ENCODE results near the gene SEPTIN7. TPM values are rescaled to one million over a fixed set of nuclear protein-coding genes. Genes with fewer than 3 reads are reported as not detected.

The SEPTIN7 gene
- total RNA-seq (2021): 197 and 219 TPM in 2 replicates
- Bru-seq, nascent RNA: percentile 96 among the genes with signal in this experiment
- percentile 90 among the genes with signal in this experiment for BruChase-seq, experiment 1, labeled RNA remaining after a 2-hour chase
- BruChase-seq, experiment 2, labeled RNA remaining after a 6-hour chase: percentile 89 among the genes with signal in this experiment
- long read RNA-seq, full-length matches to known transcripts: 323 of 395 reads
- long read RNA-seq, partial matches to known transcripts: 27 of 395 reads
- long read RNA-seq, other reads (novel, unspliced or antisense): 45 of 395 reads

DNA sequence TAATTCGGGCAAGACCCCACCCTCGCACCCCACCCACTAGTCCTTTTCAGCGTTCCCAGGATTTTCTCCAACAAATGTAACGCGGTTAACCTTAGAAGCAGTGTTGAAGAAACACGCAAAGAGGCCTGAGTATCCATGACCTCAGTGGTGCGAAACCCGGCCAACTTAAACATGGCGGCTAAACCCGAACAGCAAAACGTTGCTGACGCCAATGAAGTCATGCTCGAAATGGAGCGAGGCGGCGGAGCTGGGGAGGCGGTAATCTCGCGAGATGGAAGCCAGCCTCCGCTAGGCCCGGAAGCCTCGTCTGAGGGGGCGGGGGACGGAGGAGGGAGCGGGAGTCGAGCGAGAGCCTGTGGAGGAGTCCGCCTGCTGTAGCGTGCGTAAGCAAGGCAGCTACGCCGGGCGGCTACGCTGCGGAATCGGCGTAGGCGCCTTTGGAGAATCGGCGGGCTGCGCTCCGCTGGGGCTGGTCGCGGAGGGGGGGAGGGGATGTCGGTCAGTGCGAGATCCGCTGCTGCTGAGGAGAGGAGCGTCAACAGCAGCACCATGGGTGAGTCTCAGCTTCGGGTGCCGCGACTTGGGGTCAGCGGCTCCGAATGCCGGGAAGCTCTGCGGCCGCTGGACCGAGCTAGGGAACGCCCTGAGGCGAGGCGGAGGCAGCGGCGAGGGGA is at the start of gene SEPTIN7:
TSS of gene SEPTIN7 (plus strand) at position 340 of the 674 bp plus-strand sequence. CDS start at position 493, 153 bp downstream.
- peaks cover 19% of the 10 kb centered on the region; the same call in 1 of the 2 replicates for H3F3A ChIP-seq (ENCODE audit: insufficient read depth, low read depth)
- peaks cover 54% of the 10 kb centered on the region for H3K79me2 ChIP-seq (ENCODE audit: low read depth)
- peaks cover 30% of the 10 kb centered on the region for H4K20me1 ChIP-seq (ENCODE audit: insufficient read depth)
- BruUV-seq (replicated peaks): no TSS peak
- H3K27ac ChIP-seq: peak within 1 kb of the TSS; percentile 92
- no peaks in the 10 kb centered on the region for H3K9me2 ChIP-seq (ENCODE audit: insufficient read depth)
- peak within 1 kb of the TSS; percentile 97 for H2AFZ ChIP-seq
- no peaks in the 10 kb centered on the region; the same call in 1 of the 2 replicates for H3K9me3 ChIP-seq (ENCODE audit: insufficient read depth, low read depth)
- intact Hi-C loops (cut with micrococcal nuclease; ENCODE audit: unreplicated experiment): loop anchor here (1.0 to 5.0 kb wide), 5 partner anchors 76 to 1231 kb away; partner anchors contain the start of gene HERPUD2
- DNase-seq: peak; percentile 98 to 100
- ChIA-PET CTCF (interaction anchor here (0.6 to 1.3 kb wide), 7 partner anchors 12 to 281 kb away, joined by 3 to 9 read pairs (median 3); partner anchors contain the start of gene HERPUD2), POLR2A (ENCODE audit: unreplicated experiment) (interaction anchor here (0.6 to 1.6 kb wide), 16 partner anchors 24 to 1360 kb away, joined by 3 to 30 read pairs (median 4); partner anchors contain the start of gene HERPUD2)
- peak within 1 kb of the TSS; percentile 69 for H3K4me3 ChIP-seq
- H3K4me2 ChIP-seq: peak within 1 kb of the TSS; percentile 94
- peaks cover 29% of the 10 kb centered on the region for H3K4me1 ChIP-seq (replicated peaks; ENCODE audit: insufficient read depth)
- TF ChIP-seq, protein P1, sequence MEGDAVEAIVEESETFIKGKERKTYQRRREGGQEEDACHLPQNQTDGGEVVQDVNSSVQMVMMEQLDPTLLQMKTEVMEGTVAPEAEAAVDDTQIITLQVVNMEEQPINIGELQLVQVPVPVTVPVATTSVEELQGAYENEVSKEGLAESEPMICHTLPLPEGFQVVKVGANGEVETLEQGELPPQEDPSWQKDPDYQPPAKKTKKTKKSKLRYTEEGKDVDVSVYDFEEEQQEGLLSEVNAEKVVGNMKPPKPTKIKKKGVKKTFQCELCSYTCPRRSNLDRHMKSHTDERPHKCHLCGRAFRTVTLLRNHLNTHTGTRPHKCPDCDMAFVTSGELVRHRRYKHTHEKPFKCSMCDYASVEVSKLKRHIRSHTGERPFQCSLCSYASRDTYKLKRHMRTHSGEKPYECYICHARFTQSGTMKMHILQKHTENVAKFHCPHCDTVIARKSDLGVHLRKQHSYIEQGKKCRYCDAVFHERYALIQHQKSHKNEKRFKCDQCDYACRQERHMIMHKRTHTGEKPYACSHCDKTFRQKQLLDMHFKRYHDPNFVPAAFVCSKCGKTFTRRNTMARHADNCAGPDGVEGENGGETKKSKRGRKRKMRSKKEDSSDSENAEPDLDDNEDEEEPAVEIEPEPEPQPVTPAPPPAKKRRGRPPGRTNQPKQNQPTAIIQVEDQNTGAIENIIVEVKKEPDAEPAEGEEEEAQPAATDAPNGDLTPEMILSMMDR (conservative IDR thresholded peaks at IDR 0.05): no peak
- no peak for TF ChIP-seq EZH2 (IDR thresholded peaks at IDR 0.05; ENCODE audit: low read depth)
- no peaks in the 10 kb centered on the region for H3K36me3 ChIP-seq (ENCODE audit: low read depth)
- H3K27me3 ChIP-seq (ENCODE audit: insufficient read depth, low read depth): no peaks in the 10 kb centered on the region

DNA sequence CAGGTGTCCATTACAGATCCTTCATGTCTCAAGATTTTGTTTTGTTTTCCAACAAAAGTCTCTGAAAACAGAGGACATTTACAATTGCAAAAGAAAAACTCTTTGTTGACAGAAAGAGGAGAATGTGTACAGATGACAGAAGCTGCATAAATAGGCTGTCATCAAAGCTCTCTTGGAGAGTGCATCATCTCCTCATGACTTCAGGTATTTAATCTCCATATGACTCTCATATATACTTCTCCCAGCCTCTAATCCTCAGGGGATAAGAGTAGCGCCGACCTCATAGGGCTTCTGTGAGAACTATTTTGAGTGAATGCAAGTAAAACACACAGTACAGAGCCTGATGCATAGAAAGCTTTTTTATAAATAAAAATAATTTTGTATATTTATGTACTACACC is 48.1 kb upstream of the SEPTIN7 start:
- no TSS peak for BruUV-seq (replicated peaks)
- Histone ChIP-seq H3K9me2 (ENCODE audit: insufficient read depth) (no peaks in the 10 kb centered on the region), H3K4me1 (replicated peaks; ENCODE audit: insufficient read depth) (no peaks in the 10 kb centered on the region), H3K9me3 (ENCODE audit: insufficient read depth, low read depth) (no peaks in the 10 kb centered on the region), H2AFZ (no peak overlapping the region), H3K4me3 (no peak overlapping the region), H3F3A (ENCODE audit: insufficient read depth, low read depth) (no peaks in the 10 kb centered on the region), H3K36me3 (ENCODE audit: low read depth) (no peaks in the 10 kb centered on the region), H3K4me2 (no peak overlapping the region), H3K27ac (no peak overlapping the region), H3K27me3 (ENCODE audit: insufficient read depth, low read depth) (0 out of 2 replicates have a peak, but pooled peaks cover 7% of the 10 kb centered on the region), H3K79me2 (ENCODE audit: low read depth) (no peaks in the 10 kb centered on the region), H4K20me1 (ENCODE audit: insufficient read depth) (no peaks in the 10 kb centered on the region)
- ChIA-PET POLR2A (ENCODE audit: unreplicated experiment) (no interaction called here), CTCF (no interaction called here)
- TF ChIP-seq EZH2 (IDR thresholded peaks at IDR 0.05; ENCODE audit: low read depth): no peak
- TF ChIP-seq, protein P1 (conservative IDR thresholded peaks at IDR 0.05): no peak
- intact Hi-C loops (cut with micrococcal nuclease; ENCODE audit: unreplicated experiment): no loop called here
- no peak for DNase-seq

DNA sequence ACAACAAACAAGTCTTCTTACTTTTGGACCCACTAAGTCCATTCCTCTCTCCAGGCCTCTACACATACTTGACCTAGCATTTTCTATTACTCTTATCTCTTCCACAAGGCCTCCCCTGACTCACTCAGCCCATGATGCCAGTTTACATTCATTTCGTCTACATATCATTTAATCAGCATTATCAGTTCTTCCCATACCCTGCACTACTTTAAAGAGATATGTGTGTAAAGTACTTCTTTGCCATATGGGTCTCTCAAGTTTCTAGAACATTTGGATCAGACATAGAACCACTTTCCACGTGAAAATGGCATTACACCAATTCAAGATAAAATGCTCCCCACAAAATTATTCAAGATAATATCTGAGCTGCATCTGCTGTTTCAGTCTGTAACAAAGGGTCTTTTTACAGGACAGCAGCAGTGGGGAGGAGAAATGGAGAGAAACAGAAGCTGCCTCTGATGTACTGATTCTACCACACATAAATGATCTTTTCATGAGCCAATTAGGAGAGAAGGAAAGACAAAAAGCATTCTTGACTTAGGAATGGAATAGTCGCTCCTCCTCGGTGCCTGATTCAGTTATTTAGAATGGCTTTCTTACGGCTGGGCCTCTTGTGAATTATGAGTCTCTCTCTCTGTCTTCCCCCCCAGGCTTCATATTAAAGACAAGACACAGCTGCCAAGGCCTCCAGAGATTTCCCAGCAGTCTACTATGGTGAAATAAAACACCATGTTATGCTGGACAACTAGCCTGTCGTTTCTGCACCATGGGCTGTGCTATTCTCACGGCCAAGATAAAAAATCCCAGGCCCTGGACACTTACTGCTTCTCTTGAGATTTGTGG is 46.9 kb upstream of the SEPTIN7 start:
- Histone ChIP-seq H2AFZ (no peak overlapping the region), H3K27ac (no peak overlapping the region), H3K4me1 (replicated peaks; ENCODE audit: insufficient read depth) (no peaks in the 10 kb centered on the region), H3K4me3 (no peak overlapping the region), H3K27me3 (ENCODE audit: insufficient read depth, low read depth) (0 out of 2 replicates have a peak, but pooled peaks cover 7% of the 10 kb centered on the region), H3F3A (ENCODE audit: insufficient read depth, low read depth) (no peaks in the 10 kb centered on the region), H3K9me3 (ENCODE audit: insufficient read depth, low read depth) (no peaks in the 10 kb centered on the region), H3K79me2 (ENCODE audit: low read depth) (no peaks in the 10 kb centered on the region), H3K9me2 (ENCODE audit: insufficient read depth) (no peaks in the 10 kb centered on the region), H3K36me3 (ENCODE audit: low read depth) (no peaks in the 10 kb centered on the region), H3K4me2 (no peak overlapping the region), H4K20me1 (ENCODE audit: insufficient read depth) (no peaks in the 10 kb centered on the region)
- no TSS peak for BruUV-seq (replicated peaks)
- ChIA-PET POLR2A (ENCODE audit: unreplicated experiment) (no interaction called here), CTCF (no interaction called here)
- DNase-seq: no peak
- no peak for TF ChIP-seq EZH2 (IDR thresholded peaks at IDR 0.05; ENCODE audit: low read depth)
- TF ChIP-seq, protein P1 (conservative IDR thresholded peaks at IDR 0.05): no peak
- intact Hi-C loops (cut with micrococcal nuclease; ENCODE audit: unreplicated experiment): no loop called here

Measured in PC-9 (cell line).